Keratinocyte (primary cell): ENCODE data around the gene DGKQ. TPM values are rescaled to one million over a fixed set of nuclear protein-coding genes. Genes with fewer than 3 reads are reported as not detected.

Experiments
- DNase-seq: peaks from one replicate; pipeline ENCODE4 v3.0.0-alpha.2; 2011; ENCODE audit warnings: low read depth, missing footprints, low spot score
- FAIRE-seq: peaks from 2 replicates; lab custom pipeline; 2011; peaks lifted over from hg19 to GRCh38; lab: Jason Lieb, UNC
- H2AFZ ChIP-seq: 2 replicates; pipeline ENCODE4 v1.6.0; 2012; ENCODE audit warnings: low read length, control low read depth, inconsistent platforms; ENCODE audit not compliant: control insufficient read depth
- H3K27ac ChIP-seq: 2 replicates; pipeline ENCODE4 v1.5.1; 2011; ENCODE audit warnings: low read length; ENCODE audit not compliant: control insufficient read depth, insufficient read depth
- H3K27me3 ChIP-seq: 3 replicates; pipeline ENCODE4 v1.6.0; 2011; ENCODE audit warnings: low read length; ENCODE audit not compliant: control insufficient read depth, insufficient read depth; ENCODE audit errors: extremely low read depth
- H3K36me3 ChIP-seq, 2 experiments: 2 replicates in 1 of 2; 3 replicates in 1 of 2; pipeline ENCODE4 v1.5.1; 2011; ENCODE audit warnings: low read length in 2 of 2, mild to moderate bottlenecking in 1 of 2; ENCODE audit not compliant: control insufficient read depth in 2 of 2, insufficient read depth in 2 of 2; ENCODE audit errors: extremely low read depth in 1 of 2
- H3K4me1 ChIP-seq: 3 replicates; pipeline ENCODE4 v1.5.1; 2011; ENCODE audit warnings: low read length; ENCODE audit not compliant: control insufficient read depth, insufficient read depth; ENCODE audit errors: extremely low read depth
- H3K4me2 ChIP-seq: 3 replicates; pipeline ENCODE4 v1.6.0; 2011; ENCODE audit warnings: low read depth, low read length; ENCODE audit not compliant: control insufficient read depth, insufficient read depth; ENCODE audit errors: extremely low read depth
- H3K4me3 ChIP-seq, 3 experiments: fragments of 200-600 bp in 1 of 3; sonication (generic) in 1 of 3; 2 replicates in 2 of 3; 3 replicates in 1 of 3; pipeline ENCODE4 v1.5.1; 2011 to 2016; ENCODE audit warnings: low read length in 3 of 3, mild to moderate bottlenecking in 3 of 3, control low read depth in 2 of 3, inconsistent platforms in 1 of 3, low read depth in 1 of 3, mixed read lengths in 1 of 3, mixed run types in 1 of 3, moderate library complexity in 1 of 3; ENCODE audit not compliant: control insufficient read depth in 2 of 3, insufficient read depth in 2 of 3; ENCODE audit errors: extremely low read depth in 1 of 3
- H3K79me2 ChIP-seq: 2 replicates; pipeline ENCODE4 v1.6.0; 2012; ENCODE audit warnings: low read length; ENCODE audit not compliant: control insufficient read depth, insufficient read depth
- H3K9ac ChIP-seq: 3 replicates; pipeline ENCODE4 v1.6.0; 2011; ENCODE audit warnings: low read length; ENCODE audit not compliant: control insufficient read depth, insufficient read depth; ENCODE audit errors: extremely low read depth
- H3K9me1 ChIP-seq: 3 replicates; pipeline ENCODE4 v1.6.0; 2011; ENCODE audit warnings: low read length; ENCODE audit not compliant: control insufficient read depth, insufficient read depth; ENCODE audit errors: extremely low read depth
- H3K9me3 ChIP-seq: 2 replicates; pipeline ENCODE4 v1.5.1; 2012; ENCODE audit warnings: low read depth, low read length; ENCODE audit not compliant: control insufficient read depth
- H4K20me1 ChIP-seq: 3 replicates; pipeline ENCODE4 v1.6.0; 2011; ENCODE audit warnings: low read length; ENCODE audit not compliant: control insufficient read depth, insufficient read depth; ENCODE audit errors: extremely low read depth
- CTCF ChIP-seq, 3 experiments: IDR thresholded peaks in 1 of 3; conservative IDR thresholded peaks in 1 of 3; optimal IDR thresholded peaks in 1 of 3; 2 replicates in 2 of 3; 3 replicates in 1 of 3; pipeline versions ENCODE3 to v1.5.1; 2011; ENCODE audit warnings: low read length in 3 of 3, mild to moderate bottlenecking in 3 of 3, moderate library complexity in 2 of 3, control low read depth in 1 of 3, inconsistent platforms in 1 of 3; ENCODE audit not compliant: insufficient read depth in 2 of 3; ENCODE audit errors: extremely low read depth in 1 of 3
- EZH2 ChIP-seq: IDR thresholded peaks from one replicate; pipeline ENCODE4 v1.6.1; 2012; ENCODE audit warnings: inconsistent platforms, mild to moderate bottlenecking, low read length, moderate library complexity
- dilution Hi-C: fragments of 300-500 bp; cut with MboI; formaldehyde crosslinking; loops from one replicate; pipeline ENCODE4 v1.7.0; 2020; ENCODE audit warnings: low sequenced_read_pairs; ENCODE audit not compliant: extremely low pct_ligation_motif_present
- polyA plus RNA-seq, 5 experiments: library from polyadenylated mRNA; depleted of rRNA in 3 of 5; stranded (reverse) in 3 of 5; stranded (forward) in 1 of 5; unstranded in 1 of 5; fragments of >200 nt; gene quantifications; 1 replicate in 1 of 5; 2 replicates in 3 of 5; 3 replicates in 1 of 5; pipeline versions ENCODE4 v1.2.1 to v1.2.3, GENCODE V29; 2011 to 2012; ENCODE audit warnings: missing spikeins in 2 of 5, low read depth in 1 of 5, low replicate concordance in 1 of 5

Gene DGKQ
- polyA plus RNA-seq, 1 donor (not counting 4 experiments of a cell fraction or from before 2014, with no cell fraction given): 5.3 TPM

- Histone ChIP-seq H3K27me3 (peaks cover 86% of the 10 kb centered on the region), H3K36me3 (no peaks in the 10 kb centered on the region), H2AFZ (no peak overlapping the region), H3K27ac (no peak overlapping the region), H4K20me1 (no peaks in the 10 kb centered on the region), H3K4me1 (no peaks in the 10 kb centered on the region), H3K79me2 (no peaks in the 10 kb centered on the region), H3K9ac (no peak overlapping the region), H3K4me2 (no peak overlapping the region), H3K4me3 (no peak overlapping the region), H3K9me3 (no peaks in the 10 kb centered on the region), H3K9me1 (no peaks in the 10 kb centered on the region)
- DNase-seq (no peak), FAIRE-seq (no peak)
- peak; percentile 83 for TF ChIP-seq EZH2
- no peak for TF ChIP-seq CTCF (optimal IDR thresholded peaks at IDR 0.05 in 1 of 3, IDR thresholded peaks at IDR 0.05 in 1 of 3, conservative IDR thresholded peaks at IDR 0.05 in 1 of 3; ENCODE audit: extremely low read depth in 1 of 3, insufficient read depth in 2 of 3, low read length in 3 of 3)
- dilution Hi-C loops: no loop called here
These were observed 28.8 kb upstream of the DGKQ start for GRCh38 chr4:1002131-1002630.

GRCh38 chr4:1001561-1002130 lies 28.3 kb upstream of the DGKQ start:
- FAIRE-seq: no peak
- H3K9me3 ChIP-seq: no peaks in the 10 kb centered on the region
- TF ChIP-seq CTCF (optimal IDR thresholded peaks at IDR 0.05 in 1 of 3, IDR thresholded peaks at IDR 0.05 in 1 of 3, conservative IDR thresholded peaks at IDR 0.05 in 1 of 3; ENCODE audit: extremely low read depth in 1 of 3, insufficient read depth in 2 of 3, low read length in 3 of 3) (no peak), EZH2 (peak; percentile 86)
- peaks cover 86% of the 10 kb centered on the region for H3K27me3 ChIP-seq
- H3K36me3 ChIP-seq: no peaks in the 10 kb centered on the region
- no peak overlapping the region for H3K4me2 ChIP-seq
- dilution Hi-C loops: no loop called here
- DNase-seq: no peak
- no peak overlapping the region for H3K27ac ChIP-seq
- no peaks in the 10 kb centered on the region for H4K20me1 ChIP-seq
- H3K4me1 ChIP-seq: no peaks in the 10 kb centered on the region
- H3K4me3 ChIP-seq: no peak overlapping the region
- no peak overlapping the region for H2AFZ ChIP-seq
- no peaks in the 10 kb centered on the region for H3K79me2 ChIP-seq
- no peak overlapping the region for H3K9ac ChIP-seq
- no peaks in the 10 kb centered on the region for H3K9me1 ChIP-seq
